GM20000 (cell line): ENCODE data around the gene CSTF2T.

ENCODE experiments used
- DNase-seq: peaks from one replicate; pipeline ENCODE4 v3.0.0; 2012; ENCODE audit warnings: low spot score
- TF ChIP-seq, protein P1 (sequence below): IDR thresholded peaks from 2 replicates; pipeline ENCODE4 v1.5.1; 2012; ENCODE audit warnings: mild to moderate bottlenecking, control low read depth; ENCODE audit errors: extremely low read depth, missing control alignments

CSTF2T gene, protein sequence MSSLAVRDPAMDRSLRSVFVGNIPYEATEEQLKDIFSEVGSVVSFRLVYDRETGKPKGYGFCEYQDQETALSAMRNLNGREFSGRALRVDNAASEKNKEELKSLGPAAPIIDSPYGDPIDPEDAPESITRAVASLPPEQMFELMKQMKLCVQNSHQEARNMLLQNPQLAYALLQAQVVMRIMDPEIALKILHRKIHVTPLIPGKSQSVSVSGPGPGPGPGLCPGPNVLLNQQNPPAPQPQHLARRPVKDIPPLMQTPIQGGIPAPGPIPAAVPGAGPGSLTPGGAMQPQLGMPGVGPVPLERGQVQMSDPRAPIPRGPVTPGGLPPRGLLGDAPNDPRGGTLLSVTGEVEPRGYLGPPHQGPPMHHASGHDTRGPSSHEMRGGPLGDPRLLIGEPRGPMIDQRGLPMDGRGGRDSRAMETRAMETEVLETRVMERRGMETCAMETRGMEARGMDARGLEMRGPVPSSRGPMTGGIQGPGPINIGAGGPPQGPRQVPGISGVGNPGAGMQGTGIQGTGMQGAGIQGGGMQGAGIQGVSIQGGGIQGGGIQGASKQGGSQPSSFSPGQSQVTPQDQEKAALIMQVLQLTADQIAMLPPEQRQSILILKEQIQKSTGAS

DNA sequence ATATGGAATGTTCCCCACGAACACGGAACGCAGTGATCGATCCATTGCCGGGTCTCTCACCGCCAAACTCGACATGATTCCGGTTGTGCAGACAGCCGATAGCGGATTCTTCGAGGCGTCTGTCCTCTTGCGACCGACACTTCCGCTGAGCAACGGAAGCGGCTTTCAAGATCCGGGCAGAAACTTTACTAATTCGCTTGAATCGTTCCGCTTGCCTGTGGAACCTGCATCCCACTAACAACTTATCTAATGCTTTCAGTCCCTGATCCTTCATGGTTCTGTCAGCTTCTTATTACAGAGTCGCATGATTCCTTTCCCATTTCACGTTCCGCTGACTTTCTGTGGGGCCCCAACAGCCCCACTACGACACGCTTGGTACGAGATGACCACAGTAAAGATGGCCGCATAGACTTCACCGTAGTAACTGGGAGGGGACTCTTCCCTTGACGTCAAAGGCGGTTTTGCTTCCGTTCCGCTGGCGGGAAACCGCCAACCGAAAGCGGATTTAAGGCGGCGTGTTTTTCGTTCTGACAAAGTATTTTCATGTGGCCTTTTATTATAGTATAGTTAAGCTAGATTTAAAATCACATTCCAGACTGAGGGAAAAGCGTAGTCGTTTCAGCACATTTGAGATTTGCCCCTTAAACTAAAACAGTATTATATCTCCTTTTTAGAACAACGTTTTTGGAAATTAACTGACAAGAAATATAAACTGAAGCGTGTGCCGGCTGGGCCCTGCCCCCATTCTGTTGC lies at the start of gene CSTF2T:
Gene CSTF2T (minus strand): TSS at position 121 of the 753 bp plus-strand sequence. CDS start 46 bp downstream, at position 75.
- TF ChIP-seq, protein P1, sequence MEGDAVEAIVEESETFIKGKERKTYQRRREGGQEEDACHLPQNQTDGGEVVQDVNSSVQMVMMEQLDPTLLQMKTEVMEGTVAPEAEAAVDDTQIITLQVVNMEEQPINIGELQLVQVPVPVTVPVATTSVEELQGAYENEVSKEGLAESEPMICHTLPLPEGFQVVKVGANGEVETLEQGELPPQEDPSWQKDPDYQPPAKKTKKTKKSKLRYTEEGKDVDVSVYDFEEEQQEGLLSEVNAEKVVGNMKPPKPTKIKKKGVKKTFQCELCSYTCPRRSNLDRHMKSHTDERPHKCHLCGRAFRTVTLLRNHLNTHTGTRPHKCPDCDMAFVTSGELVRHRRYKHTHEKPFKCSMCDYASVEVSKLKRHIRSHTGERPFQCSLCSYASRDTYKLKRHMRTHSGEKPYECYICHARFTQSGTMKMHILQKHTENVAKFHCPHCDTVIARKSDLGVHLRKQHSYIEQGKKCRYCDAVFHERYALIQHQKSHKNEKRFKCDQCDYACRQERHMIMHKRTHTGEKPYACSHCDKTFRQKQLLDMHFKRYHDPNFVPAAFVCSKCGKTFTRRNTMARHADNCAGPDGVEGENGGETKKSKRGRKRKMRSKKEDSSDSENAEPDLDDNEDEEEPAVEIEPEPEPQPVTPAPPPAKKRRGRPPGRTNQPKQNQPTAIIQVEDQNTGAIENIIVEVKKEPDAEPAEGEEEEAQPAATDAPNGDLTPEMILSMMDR = no peak
- DNase-seq = peak; percentile 75

- TF ChIP-seq, protein P1 = no peak
- no peak for DNase-seq
These were observed 49.6 kb upstream of the CSTF2T start for GRCh38 chr10:51748959-51749358.

- TF ChIP-seq, protein P1 = no peak
- DNase-seq = no peak
These were observed 47.8 kb upstream of the CSTF2T start for GRCh38 chr10:51747216-51747615.

- no peak for DNase-seq
- TF ChIP-seq, protein P1 = no peak
These were observed 46.0 kb upstream of the CSTF2T start for GRCh38 chr10:51745397-51745796.

- DNase-seq = no peak
- TF ChIP-seq, protein P1 = no peak
These were observed 45.0 kb upstream of the CSTF2T start for GRCh38 chr10:51744235-51745000.

- no peak for DNase-seq
- TF ChIP-seq, protein P1 = no peak
These were observed 43.8 kb upstream of the CSTF2T start for GRCh38 chr10:51743146-51743545.
